Testis (tissue), 2 donors: ENCODE data around the gene PIGX.

ENCODE experiments used
- CTCF ChIP-seq, 3 experiments: fragments of 450-650 bp in 2 of 3; fragments of 200-600 bp in 1 of 3; sonication (generic) in 1 of 3; IDR thresholded peaks; one replicate each; pipeline ENCODE4 v1.5.1; 2016 to 2019; ENCODE audit warnings: antibody characterized with exemption in 3 of 3, mild to moderate bottlenecking in 2 of 3, moderate library complexity in 1 of 3
- POLR2A ChIP-seq: fragments of 450-650 bp; IDR thresholded peaks from one replicate; pipeline ENCODE4 v1.6.1; 2017; ENCODE audit warnings: antibody characterized with exemption, mild to moderate bottlenecking, moderate library complexity

- no peak for TF ChIP-seq CTCF (IDR thresholded peaks at IDR 0.05)
- no peak for TF ChIP-seq POLR2A
These were observed 34.8 kb upstream of the PIGX start for GRCh38 chr3:196677353-196677752.
